Astrocyte (in vitro differentiated cells and primary cell): ENCODE results near the gene EN1. TPM values are rescaled to one million over a fixed set of nuclear protein-coding genes. Genes with fewer than 3 reads are reported as not detected.

Experiments used
- DNase-seq: peaks from one replicate; pipeline ENCODE4 v3.0.0-alpha.2; 2010; ENCODE audit warnings: low read depth
- FAIRE-seq: peaks from 2 replicates; lab custom pipeline; 2011; peaks lifted over from hg19 to GRCh38; lab: Jason Lieb, UNC
- H2AFZ ChIP-seq: 2 replicates; pipeline ENCODE4 v1.6.0; 2012; ENCODE audit warnings: low read depth, low read length, inconsistent platforms
- H3K27ac ChIP-seq: 2 replicates; pipeline ENCODE4 v1.5.1; 2011; ENCODE audit warnings: low read depth, low read length, inconsistent platforms
- H3K27me3 ChIP-seq: 2 replicates; pipeline ENCODE4 v1.6.0; 2011; ENCODE audit warnings: low read length, inconsistent platforms; ENCODE audit not compliant: insufficient read depth
- H3K36me3 ChIP-seq: 2 replicates; pipeline ENCODE4 v1.5.1; 2011; ENCODE audit warnings: low read length, inconsistent platforms; ENCODE audit not compliant: insufficient read depth
- H3K4me1 ChIP-seq: 2 replicates; pipeline ENCODE4 v1.5.1; 2011; ENCODE audit warnings: low read length, inconsistent platforms; ENCODE audit not compliant: insufficient read depth
- H3K4me2 ChIP-seq: 2 replicates; pipeline ENCODE4 v1.6.0; 2012; ENCODE audit warnings: low read length, inconsistent platforms
- H3K4me3 ChIP-seq: 2 replicates; pipeline ENCODE4 v1.5.1; 2011; ENCODE audit warnings: low read depth, mild to moderate bottlenecking, low read length, inconsistent platforms; ENCODE audit not compliant: insufficient read depth
- H3K79me2 ChIP-seq: 2 replicates; pipeline ENCODE4 v1.6.0; 2012; ENCODE audit warnings: mild to moderate bottlenecking, low read length, inconsistent platforms; ENCODE audit not compliant: insufficient read depth
- H3K9ac ChIP-seq: 2 replicates; pipeline ENCODE4 v1.6.0; 2012; ENCODE audit warnings: mild to moderate bottlenecking, low read length, inconsistent platforms
- H3K9me3 ChIP-seq: 2 replicates; pipeline ENCODE4 v1.5.1; 2012; ENCODE audit warnings: low read depth, mild to moderate bottlenecking, low read length, inconsistent platforms; ENCODE audit not compliant: insufficient read depth
- H4K20me1 ChIP-seq: 2 replicates; pipeline ENCODE4 v1.6.0; 2012; ENCODE audit warnings: low read length, inconsistent platforms; ENCODE audit not compliant: insufficient read depth
- H3K27ac Mint-ChIP-seq: one replicate; pipeline ENCODE4 v1.8.0; 2021; ENCODE audit warnings: mild to moderate bottlenecking, mixed read lengths; ENCODE audit not compliant: unreplicated experiment
- H3K27me3 Mint-ChIP-seq: one replicate; pipeline ENCODE4 v1.8.0; 2021; ENCODE audit warnings: low read depth, mixed read lengths; ENCODE audit not compliant: unreplicated experiment
- H3K36me3 Mint-ChIP-seq: one replicate; pipeline ENCODE4 v1.8.0; 2021; ENCODE audit warnings: low read depth, mixed read lengths; ENCODE audit not compliant: unreplicated experiment
- H3K4me1 Mint-ChIP-seq: one replicate; pipeline ENCODE4 v1.8.0; 2021; ENCODE audit warnings: low read depth, mixed read lengths; ENCODE audit not compliant: unreplicated experiment
- H3K4me3 Mint-ChIP-seq: one replicate; pipeline ENCODE4 v1.8.0; 2021; ENCODE audit warnings: mild to moderate bottlenecking, moderate library complexity, mixed read lengths; ENCODE audit not compliant: unreplicated experiment
- H3K9me3 Mint-ChIP-seq: one replicate; pipeline ENCODE4 v1.8.0; 2021; ENCODE audit warnings: mild to moderate bottlenecking, mixed read lengths; ENCODE audit not compliant: unreplicated experiment
- EZH2 ChIP-seq: IDR thresholded peaks from 2 replicates; pipeline ENCODE4 v1.6.1; 2012; ENCODE audit warnings: mild to moderate bottlenecking, low read length, inconsistent platforms; ENCODE audit not compliant: insufficient read depth
- total RNA-seq: library from RNA; stranded (reverse); gene quantifications from 2 replicates; pipeline ENCODE4 v1.2.1, GENCODE V29; 2021
- TF ChIP-seq, protein P1 (sequence below): IDR thresholded peaks from 2 replicates; pipeline ENCODE4 v1.5.1; 2011; ENCODE audit warnings: low read depth, mild to moderate bottlenecking, inconsistent platforms, low read length, moderate library complexity; ENCODE audit not compliant: insufficient read depth

The EN1 gene
- total RNA-seq, 1 donor from 2014 or later: 0.09 TPM

DNA sequence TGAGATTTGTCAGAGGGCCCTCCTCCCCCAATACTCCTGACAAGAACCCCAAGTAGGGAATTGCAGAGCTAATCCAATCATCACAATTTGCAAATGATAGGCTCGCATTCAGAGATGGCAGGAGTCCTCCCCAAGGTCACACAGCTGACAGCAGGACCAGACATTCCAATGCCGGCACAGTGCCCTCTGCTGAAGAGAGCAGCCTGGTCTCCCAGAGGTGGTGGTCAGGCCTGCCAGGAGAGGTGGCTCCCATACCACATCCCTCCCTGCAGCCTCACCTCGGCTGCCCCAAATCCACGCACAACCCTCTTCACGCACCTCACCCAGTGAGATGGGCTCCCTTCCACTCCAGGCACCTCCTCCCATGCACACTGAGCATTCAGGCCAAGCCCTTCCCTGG is 25.4 kb downstream of the EN1 start:
- TF ChIP-seq, protein P1, sequence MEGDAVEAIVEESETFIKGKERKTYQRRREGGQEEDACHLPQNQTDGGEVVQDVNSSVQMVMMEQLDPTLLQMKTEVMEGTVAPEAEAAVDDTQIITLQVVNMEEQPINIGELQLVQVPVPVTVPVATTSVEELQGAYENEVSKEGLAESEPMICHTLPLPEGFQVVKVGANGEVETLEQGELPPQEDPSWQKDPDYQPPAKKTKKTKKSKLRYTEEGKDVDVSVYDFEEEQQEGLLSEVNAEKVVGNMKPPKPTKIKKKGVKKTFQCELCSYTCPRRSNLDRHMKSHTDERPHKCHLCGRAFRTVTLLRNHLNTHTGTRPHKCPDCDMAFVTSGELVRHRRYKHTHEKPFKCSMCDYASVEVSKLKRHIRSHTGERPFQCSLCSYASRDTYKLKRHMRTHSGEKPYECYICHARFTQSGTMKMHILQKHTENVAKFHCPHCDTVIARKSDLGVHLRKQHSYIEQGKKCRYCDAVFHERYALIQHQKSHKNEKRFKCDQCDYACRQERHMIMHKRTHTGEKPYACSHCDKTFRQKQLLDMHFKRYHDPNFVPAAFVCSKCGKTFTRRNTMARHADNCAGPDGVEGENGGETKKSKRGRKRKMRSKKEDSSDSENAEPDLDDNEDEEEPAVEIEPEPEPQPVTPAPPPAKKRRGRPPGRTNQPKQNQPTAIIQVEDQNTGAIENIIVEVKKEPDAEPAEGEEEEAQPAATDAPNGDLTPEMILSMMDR: no peak
- TF ChIP-seq EZH2: no peak
- no peak for FAIRE-seq

DNA sequence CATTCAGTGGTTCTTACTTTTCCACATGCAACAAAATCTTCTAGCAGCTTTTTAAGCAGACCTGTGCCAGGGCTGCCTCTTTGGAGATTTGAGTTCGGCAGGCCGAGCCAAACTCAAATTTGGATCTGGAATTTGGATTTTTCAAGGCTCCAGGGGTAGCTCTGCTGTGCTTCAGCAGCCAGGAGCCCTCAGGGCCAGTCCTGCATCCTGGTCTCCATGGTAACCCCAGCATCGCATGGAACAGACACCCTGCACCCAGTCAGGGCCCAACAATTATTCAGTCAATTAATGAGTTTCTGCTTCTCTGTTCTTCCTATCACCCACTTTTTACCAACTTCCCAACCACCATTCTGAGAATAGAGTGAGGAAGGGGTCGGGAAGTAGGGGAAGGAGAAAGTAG is 30.0 kb downstream of the EN1 start:
- Histone ChIP-seq H3K79me2 (no peaks in the 10 kb centered on the region), H3K27me3 (peaks cover 21% of the 10 kb centered on the region), H3K27ac (no peak overlapping the region), H3K36me3 (no peaks in the 10 kb centered on the region), H3K9ac (no peak overlapping the region), H2AFZ (no peak overlapping the region), H3K4me2 (no peak overlapping the region), H3K4me3 (no peak overlapping the region), H4K20me1 (no peaks in the 10 kb centered on the region), H3K4me1 (no peaks in the 10 kb centered on the region), H3K9me3 (no peaks in the 10 kb centered on the region)
- Mint-ChIP-seq H3K27me3 (peaks cover 78% of the 10 kb centered on the region), H3K4me3 (no peak overlapping the region), H3K27ac (no peak overlapping the region), H3K9me3 (no peaks in the 10 kb centered on the region), H3K36me3 (no peaks in the 10 kb centered on the region), H3K4me1 (no peaks in the 10 kb centered on the region)
- DNase-seq (no peak), FAIRE-seq (no peak)
- TF ChIP-seq, protein P1: no peak

More for the DNA sequence above, 25.4 kb downstream of the EN1 start:
- no peaks in the 10 kb centered on the region for H3K9me3 Mint-ChIP-seq
- Histone ChIP-seq H3K27ac (no peak overlapping the region), H3K4me2 (no peak overlapping the region), H3K36me3 (no peaks in the 10 kb centered on the region), H3K9me3 (no peaks in the 10 kb centered on the region), H3K27me3 (peaks cover 20% of the 10 kb centered on the region), H3K9ac (no peak overlapping the region), H3K4me3 (no peak overlapping the region), H3K79me2 (no peaks in the 10 kb centered on the region), H4K20me1 (no peaks in the 10 kb centered on the region), H3K4me1 (no peaks in the 10 kb centered on the region), H2AFZ (no peak overlapping the region)
- H3K4me3 Mint-ChIP-seq: no peak overlapping the region
- H3K27ac Mint-ChIP-seq: no peak overlapping the region
- DNase-seq: no peak
- no peaks in the 10 kb centered on the region for H3K4me1 Mint-ChIP-seq
- peaks cover 82% of the 10 kb centered on the region for H3K27me3 Mint-ChIP-seq
- no peaks in the 10 kb centered on the region for H3K36me3 Mint-ChIP-seq

GRCh38 chr2:118816669-118817068 is 30.8 kb downstream of the EN1 start:
- no peak for DNase-seq
- H3K9ac ChIP-seq: no peak overlapping the region
- H2AFZ ChIP-seq: no peak overlapping the region
- no peaks in the 10 kb centered on the region for H4K20me1 ChIP-seq
- H3K79me2 ChIP-seq: no peaks in the 10 kb centered on the region
- no peak overlapping the region for H3K4me3 Mint-ChIP-seq
- H3K9me3 ChIP-seq: no peaks in the 10 kb centered on the region
- no peak overlapping the region for H3K27ac ChIP-seq
- H3K27me3 Mint-ChIP-seq: peaks cover 77% of the 10 kb centered on the region
- H3K36me3 ChIP-seq: no peaks in the 10 kb centered on the region
- no peak overlapping the region for H3K4me2 ChIP-seq
- H3K9me3 Mint-ChIP-seq: no peaks in the 10 kb centered on the region
- H3K36me3 Mint-ChIP-seq: no peaks in the 10 kb centered on the region
- no peak for TF ChIP-seq EZH2
- TF ChIP-seq, protein P1: no peak
- no peak overlapping the region for H3K4me3 ChIP-seq
- H3K4me1 ChIP-seq: no peaks in the 10 kb centered on the region
- no peaks in the 10 kb centered on the region for H3K4me1 Mint-ChIP-seq
- H3K27me3 ChIP-seq: peaks cover 22% of the 10 kb centered on the region
- no peak for FAIRE-seq
- H3K27ac Mint-ChIP-seq: no peak overlapping the region
